ENCODE measurements around the gene LTO1. TPM values are rescaled to one million over a fixed set of nuclear protein-coding genes. Genes with fewer than 3 reads are reported as not detected.

Gene LTO1
- total and polyA plus RNA-seq, 10 of the 15 experiments (the other 5 are each of a cell fraction or from before 2014, with no cell fraction given) = 2.6 to 27.5 (median 14.4) TPM

GRCh38 chr11:69718147-69718546 lies 43.0 kb upstream of the LTO1 start (continued):
- TF ChIP-seq NRF1 (conservative IDR thresholded peaks at IDR 0.05; ENCODE audit: low read depth, low read length) = no peak
- TF ChIP-seq RAD21 (IDR thresholded peaks at IDR 0.05; ENCODE audit: insufficient read depth, low read depth, low read length) = peak; percentile 26; the same call in 1 of the 2 replicates
- no peak for TF ChIP-seq ZNF207 (IDR thresholded peaks at IDR 0.05; ENCODE audit: borderline replicate concordance)
- TF ChIP-seq KAT2A (conservative IDR thresholded peaks at IDR 0.05; ENCODE audit: control insufficient read depth, low read depth, low read length) = no peak
- TF ChIP-seq IRF3 (IDR thresholded peaks at IDR 0.05) = no peak
- no peak for TF ChIP-seq ATF3 (IDR thresholded peaks at IDR 0.05; ENCODE audit: borderline replicate concordance, extremely low read depth, low read depth, low read length)
- TF ChIP-seq BCLAF1 (IDR thresholded peaks at IDR 0.05) = no peak
- TF ChIP-seq FOS (IDR thresholded peaks at IDR 0.05; ENCODE audit: borderline replicate concordance, extremely low read depth, insufficient read length) = no peak
- no peak for TF ChIP-seq RB1 (IDR thresholded peaks at IDR 0.05; ENCODE audit: borderline replicate concordance)
- no peak for TF ChIP-seq SUZ12 (IDR thresholded peaks at IDR 0.05; ENCODE audit: unreplicated experiment)
- TF ChIP-seq EED (IDR thresholded peaks at IDR 0.05; ENCODE audit: low read depth) = no peak
- TF ChIP-seq SMC3 (IDR thresholded peaks at IDR 0.05; ENCODE audit: borderline replicate concordance, low read length) = peak; percentile 44; the same call in 1 of the 2 replicates
